Activated T-cell treated with anti-CD3 and anti-CD28 coated beads, Interleukin-2, amount 50 U/mL, for 24 hours (primary cell): ENCODE measurements around the gene PMFBP1.
A peak's percentile ranks its signal among the peaks of the same experiment; 100 is the strongest.

Experiments used
- DNase-seq: peaks from one replicate; pipeline ENCODE4 v3.0.0-alpha.2; 2020
- H3K27ac Mint-ChIP-seq: 2 replicates; pipeline ENCODE4 v1.8.0; 2020; ENCODE audit warnings: mild to moderate bottlenecking, mixed read lengths
- H3K27me3 Mint-ChIP-seq: 2 replicates; pipeline ENCODE4 v1.8.0; 2020; ENCODE audit warnings: mixed read lengths
- H3K36me3 Mint-ChIP-seq: 2 replicates; pipeline ENCODE4 v1.8.0; 2020; ENCODE audit warnings: low read depth, mixed read lengths
- H3K4me1 Mint-ChIP-seq: 2 replicates; pipeline ENCODE4 v1.8.0; 2020; ENCODE audit warnings: low read depth, mixed read lengths
- H3K4me3 Mint-ChIP-seq: 2 replicates; pipeline ENCODE4 v1.8.0; 2020; ENCODE audit warnings: mild to moderate bottlenecking, moderate library complexity, mixed read lengths
- H3K9me3 Mint-ChIP-seq: 2 replicates; pipeline ENCODE4 v1.8.0; 2020; ENCODE audit warnings: mixed read lengths

PMFBP1 gene, protein sequence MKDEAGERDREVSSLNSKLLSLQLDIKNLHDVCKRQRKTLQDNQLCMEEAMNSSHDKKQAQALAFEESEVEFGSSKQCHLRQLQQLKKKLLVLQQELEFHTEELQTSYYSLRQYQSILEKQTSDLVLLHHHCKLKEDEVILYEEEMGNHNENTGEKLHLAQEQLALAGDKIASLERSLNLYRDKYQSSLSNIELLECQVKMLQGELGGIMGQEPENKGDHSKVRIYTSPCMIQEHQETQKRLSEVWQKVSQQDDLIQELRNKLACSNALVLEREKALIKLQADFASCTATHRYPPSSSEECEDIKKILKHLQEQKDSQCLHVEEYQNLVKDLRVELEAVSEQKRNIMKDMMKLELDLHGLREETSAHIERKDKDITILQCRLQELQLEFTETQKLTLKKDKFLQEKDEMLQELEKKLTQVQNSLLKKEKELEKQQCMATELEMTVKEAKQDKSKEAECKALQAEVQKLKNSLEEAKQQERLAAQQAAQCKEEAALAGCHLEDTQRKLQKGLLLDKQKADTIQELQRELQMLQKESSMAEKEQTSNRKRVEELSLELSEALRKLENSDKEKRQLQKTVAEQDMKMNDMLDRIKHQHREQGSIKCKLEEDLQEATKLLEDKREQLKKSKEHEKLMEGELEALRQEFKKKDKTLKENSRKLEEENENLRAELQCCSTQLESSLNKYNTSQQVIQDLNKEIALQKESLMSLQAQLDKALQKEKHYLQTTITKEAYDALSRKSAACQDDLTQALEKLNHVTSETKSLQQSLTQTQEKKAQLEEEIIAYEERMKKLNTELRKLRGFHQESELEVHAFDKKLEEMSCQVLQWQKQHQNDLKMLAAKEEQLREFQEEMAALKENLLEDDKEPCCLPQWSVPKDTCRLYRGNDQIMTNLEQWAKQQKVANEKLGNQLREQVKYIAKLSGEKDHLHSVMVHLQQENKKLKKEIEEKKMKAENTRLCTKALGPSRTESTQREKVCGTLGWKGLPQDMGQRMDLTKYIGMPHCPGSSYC

GRCh38 chr16:72172105-72173034, at the start of gene PMFBP1:
TSS of gene PMFBP1 (minus strand) at chr16:72172155. CDS start at chr16:72171208, 947 bp downstream.
- no peak for DNase-seq
- H3K27ac Mint-ChIP-seq = peak within 1 kb of the TSS; percentile 30
- peaks cover 9% of the 10 kb centered on the region for H3K27me3 Mint-ChIP-seq

GRCh38 chr16:72221630-72222024, 49.7 kb upstream of the PMFBP1 start:
- Mint-ChIP-seq H3K36me3 (no peaks in the 10 kb centered on the region), H3K4me3 (no peak overlapping the region), H3K27me3 (no peaks in the 10 kb centered on the region), H3K4me1 (no peaks in the 10 kb centered on the region), H3K27ac (no peak overlapping the region), H3K9me3 (no peaks in the 10 kb centered on the region)
- no peak for DNase-seq

More at GRCh38 chr16:72172105-72173034, at the start of gene PMFBP1:
- Mint-ChIP-seq H3K36me3 (no peaks in the 10 kb centered on the region), H3K4me1 (peaks cover 13% of the 10 kb centered on the region), H3K9me3 (peaks cover 2% of the 10 kb centered on the region), H3K4me3 (no peak within 1 kb of the TSS)

- Mint-ChIP-seq H3K4me3 (no peak overlapping the region), H3K36me3 (no peaks in the 10 kb centered on the region), H3K27me3 (no peaks in the 10 kb centered on the region), H3K9me3 (no peaks in the 10 kb centered on the region), H3K4me1 (no peaks in the 10 kb centered on the region), H3K27ac (no peak overlapping the region)
- no peak for DNase-seq
These were observed 49.1 kb upstream of the PMFBP1 start for GRCh38 chr16:72220875-72221629.

GRCh38 chr16:72219282-72219681, 47.3 kb upstream of the PMFBP1 start:
- Mint-ChIP-seq H3K4me3 (no peak overlapping the region), H3K9me3 (no peaks in the 10 kb centered on the region), H3K27me3 (no peaks in the 10 kb centered on the region), H3K36me3 (no peaks in the 10 kb centered on the region), H3K4me1 (no peaks in the 10 kb centered on the region), H3K27ac (no peak overlapping the region)
- no peak for DNase-seq

DNA sequence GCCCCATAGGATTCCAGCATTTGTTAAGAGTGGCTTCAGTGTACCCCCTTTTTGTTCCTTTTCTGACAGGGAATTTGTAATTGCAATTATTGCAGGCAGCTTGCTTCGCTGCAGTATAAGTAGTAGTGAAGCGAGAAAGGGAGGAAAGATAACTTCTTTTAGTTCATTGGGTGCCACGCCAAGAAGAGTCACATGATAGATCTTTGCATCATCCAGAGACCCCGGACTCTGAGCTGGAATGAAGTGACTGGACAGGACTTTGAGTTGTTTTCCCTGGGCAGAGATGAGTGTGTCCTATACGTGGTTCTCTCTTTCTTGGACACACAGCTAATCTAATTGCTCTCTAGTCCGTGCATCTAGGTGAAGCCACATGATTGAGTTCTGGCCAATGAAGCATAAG, 44.8 kb upstream of the PMFBP1 start:
- no peak for DNase-seq
- no peaks in the 10 kb centered on the region for H3K27me3 Mint-ChIP-seq
- no peaks in the 10 kb centered on the region for H3K4me1 Mint-ChIP-seq
- no peaks in the 10 kb centered on the region for H3K9me3 Mint-ChIP-seq
- no peaks in the 10 kb centered on the region for H3K36me3 Mint-ChIP-seq
- H3K4me3 Mint-ChIP-seq = no peak overlapping the region
- H3K27ac Mint-ChIP-seq = no peak overlapping the region

- H3K27me3 Mint-ChIP-seq = no peaks in the 10 kb centered on the region
- H3K36me3 Mint-ChIP-seq = no peaks in the 10 kb centered on the region
- no peaks in the 10 kb centered on the region for H3K4me1 Mint-ChIP-seq
- no peak overlapping the region for H3K27ac Mint-ChIP-seq
- no peaks in the 10 kb centered on the region for H3K9me3 Mint-ChIP-seq
- H3K4me3 Mint-ChIP-seq = no peak overlapping the region
- no peak for DNase-seq
These were observed 42.9 kb upstream of the PMFBP1 start for GRCh38 chr16:72214821-72215220.

- H3K4me1 Mint-ChIP-seq = no peaks in the 10 kb centered on the region
- no peak overlapping the region for H3K4me3 Mint-ChIP-seq
These were observed 39.2 kb upstream of the PMFBP1 start for GRCh38 chr16:72211110-72211509.

GRCh38 chr16:72210555-72210954, 38.6 kb upstream of the PMFBP1 start:
- Mint-ChIP-seq H3K36me3 (no peaks in the 10 kb centered on the region), H3K27me3 (peaks cover 4% of the 10 kb centered on the region), H3K9me3 (no peaks in the 10 kb centered on the region), H3K27ac (no peak overlapping the region), H3K4me3 (no peak overlapping the region), H3K4me1 (no peaks in the 10 kb centered on the region)
- no peak for DNase-seq

More at GRCh38 chr16:72211110-72211509, 39.2 kb upstream of the PMFBP1 start:
- H3K9me3 Mint-ChIP-seq = no peaks in the 10 kb centered on the region
- no peak for DNase-seq
- H3K36me3 Mint-ChIP-seq = no peaks in the 10 kb centered on the region
- no peak overlapping the region for H3K27ac Mint-ChIP-seq
- H3K27me3 Mint-ChIP-seq = peaks cover 4% of the 10 kb centered on the region

- no peak overlapping the region for H3K4me3 Mint-ChIP-seq
- no peak overlapping the region for H3K27ac Mint-ChIP-seq
- H3K36me3 Mint-ChIP-seq = no peaks in the 10 kb centered on the region
- H3K9me3 Mint-ChIP-seq = no peaks in the 10 kb centered on the region
- H3K27me3 Mint-ChIP-seq = peaks cover 4% of the 10 kb centered on the region
- DNase-seq = no peak
- no peaks in the 10 kb centered on the region for H3K4me1 Mint-ChIP-seq
These were observed 38.1 kb upstream of the PMFBP1 start for GRCh38 chr16:72210072-72210471.

GRCh38 chr16:72206299-72206698, 34.3 kb upstream of the PMFBP1 start:
- Mint-ChIP-seq H3K36me3 (no peaks in the 10 kb centered on the region), H3K4me3 (no peak overlapping the region), H3K9me3 (no peaks in the 10 kb centered on the region), H3K27me3 (peaks cover 7% of the 10 kb centered on the region), H3K27ac (no peak overlapping the region), H3K4me1 (peaks cover 14% of the 10 kb centered on the region)
- no peak for DNase-seq

- no peak for DNase-seq
- H3K36me3 Mint-ChIP-seq = no peaks in the 10 kb centered on the region
- peaks cover 14% of the 10 kb centered on the region for H3K4me1 Mint-ChIP-seq
- H3K4me3 Mint-ChIP-seq = no peak overlapping the region
- peaks cover 7% of the 10 kb centered on the region for H3K27me3 Mint-ChIP-seq
- H3K9me3 Mint-ChIP-seq = no peaks in the 10 kb centered on the region
- peak overlapping the region; percentile 15 for H3K27ac Mint-ChIP-seq
These were observed 31.4 kb upstream of the PMFBP1 start for GRCh38 chr16:72203401-72203800.

- no peak overlapping the region for H3K27ac Mint-ChIP-seq
- DNase-seq = no peak
- peaks cover 14% of the 10 kb centered on the region for H3K4me1 Mint-ChIP-seq
- H3K9me3 Mint-ChIP-seq = no peaks in the 10 kb centered on the region
- no peaks in the 10 kb centered on the region for H3K36me3 Mint-ChIP-seq
- H3K27me3 Mint-ChIP-seq = peaks cover 7% of the 10 kb centered on the region
- H3K4me3 Mint-ChIP-seq = no peak overlapping the region
These were observed 30.1 kb upstream of the PMFBP1 start for GRCh38 chr16:72202014-72202413.

DNA sequence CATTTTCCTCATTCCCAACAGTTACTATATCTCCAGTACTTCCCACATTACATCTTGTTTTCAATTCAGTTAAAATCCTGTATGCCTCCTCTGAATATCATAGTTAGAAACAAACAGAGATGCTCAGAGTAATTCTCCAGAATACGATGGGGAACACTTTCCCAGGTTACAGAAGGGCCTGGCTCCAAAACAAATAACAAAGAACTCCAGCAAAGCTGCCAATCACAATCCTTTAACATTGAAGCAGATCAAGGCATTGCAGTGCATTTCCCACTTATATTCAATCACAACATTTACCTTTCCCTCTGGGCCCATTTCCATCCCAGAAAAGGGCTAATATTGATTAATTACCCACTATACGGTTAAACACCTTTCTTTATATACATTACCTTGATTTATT, 29.4 kb upstream of the PMFBP1 start:
- DNase-seq = no peak
- Mint-ChIP-seq H3K4me3 (no peak overlapping the region), H3K9me3 (no peaks in the 10 kb centered on the region), H3K27ac (no peak overlapping the region), H3K27me3 (peaks cover 7% of the 10 kb centered on the region), H3K36me3 (no peaks in the 10 kb centered on the region), H3K4me1 (peaks cover 14% of the 10 kb centered on the region)
